Measurements from ENCODE around the gene APCDD1L.
"Not testable (repeated sequence)": the region's sequence is repeated elsewhere in the genome, so short reads cannot be mapped to it uniquely, and the experiment has no call there.

Gene APCDD1L

DNA sequence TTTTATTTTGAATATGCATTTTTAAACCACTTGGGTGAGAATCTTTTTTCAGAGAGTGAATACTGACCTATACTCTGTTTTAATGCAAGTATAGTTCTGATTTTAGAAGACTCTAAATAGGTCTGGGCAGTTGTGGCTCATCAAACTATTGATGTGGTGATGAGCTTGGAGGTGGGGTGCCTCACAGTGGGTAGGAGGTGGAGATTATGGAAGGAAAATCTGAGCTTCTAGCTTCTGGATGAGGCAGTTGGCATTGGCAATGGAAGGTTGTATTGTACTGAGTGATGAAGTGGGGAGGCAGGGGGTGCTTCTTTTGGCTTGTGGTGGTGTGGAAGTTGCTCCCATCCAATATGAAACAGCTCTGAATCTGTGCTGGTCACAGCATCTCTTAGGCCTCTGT is 73.5 kb downstream of the APCDD1L start:
- no peak for DNase-seq (ENCODE audit: low read depth in 2 of 2)

DNA sequence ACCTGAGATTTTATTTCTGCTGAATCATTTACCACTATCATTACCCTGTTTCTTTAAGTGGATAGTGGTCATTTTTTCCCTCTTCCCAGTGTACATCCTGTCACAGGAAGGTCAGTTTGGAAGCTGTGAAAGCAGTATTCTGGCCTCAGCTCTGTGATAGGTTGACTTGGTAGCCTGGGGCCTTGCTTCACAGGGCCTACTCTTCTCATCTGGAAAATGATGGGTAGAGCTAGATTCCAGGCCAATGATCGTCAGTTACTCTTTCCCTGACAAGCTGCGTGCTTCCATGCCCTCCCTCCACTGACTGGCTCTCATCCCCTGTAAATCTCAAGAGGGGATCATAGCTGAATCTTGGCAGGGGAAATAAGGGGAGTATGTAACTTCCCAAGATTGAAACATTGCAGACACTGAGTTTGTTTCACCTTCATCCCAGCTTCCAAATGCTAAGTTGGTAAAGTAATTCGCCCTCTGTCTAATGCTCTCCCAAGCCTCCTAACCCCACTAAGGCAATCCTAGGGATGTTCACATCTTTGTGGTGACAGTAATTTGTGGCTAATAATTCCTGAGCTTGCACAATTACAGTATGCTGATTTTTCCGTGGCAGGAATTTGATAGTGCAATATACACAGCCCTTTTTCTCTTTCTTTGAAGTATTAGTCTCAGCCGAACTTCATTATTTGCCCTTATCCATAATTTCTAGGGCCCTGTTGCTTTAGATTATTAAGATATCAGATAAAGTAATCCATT is 75.0 kb downstream of the APCDD1L start:
- no peak for DNase-seq (ENCODE audit: low read depth in 2 of 2)

DNA sequence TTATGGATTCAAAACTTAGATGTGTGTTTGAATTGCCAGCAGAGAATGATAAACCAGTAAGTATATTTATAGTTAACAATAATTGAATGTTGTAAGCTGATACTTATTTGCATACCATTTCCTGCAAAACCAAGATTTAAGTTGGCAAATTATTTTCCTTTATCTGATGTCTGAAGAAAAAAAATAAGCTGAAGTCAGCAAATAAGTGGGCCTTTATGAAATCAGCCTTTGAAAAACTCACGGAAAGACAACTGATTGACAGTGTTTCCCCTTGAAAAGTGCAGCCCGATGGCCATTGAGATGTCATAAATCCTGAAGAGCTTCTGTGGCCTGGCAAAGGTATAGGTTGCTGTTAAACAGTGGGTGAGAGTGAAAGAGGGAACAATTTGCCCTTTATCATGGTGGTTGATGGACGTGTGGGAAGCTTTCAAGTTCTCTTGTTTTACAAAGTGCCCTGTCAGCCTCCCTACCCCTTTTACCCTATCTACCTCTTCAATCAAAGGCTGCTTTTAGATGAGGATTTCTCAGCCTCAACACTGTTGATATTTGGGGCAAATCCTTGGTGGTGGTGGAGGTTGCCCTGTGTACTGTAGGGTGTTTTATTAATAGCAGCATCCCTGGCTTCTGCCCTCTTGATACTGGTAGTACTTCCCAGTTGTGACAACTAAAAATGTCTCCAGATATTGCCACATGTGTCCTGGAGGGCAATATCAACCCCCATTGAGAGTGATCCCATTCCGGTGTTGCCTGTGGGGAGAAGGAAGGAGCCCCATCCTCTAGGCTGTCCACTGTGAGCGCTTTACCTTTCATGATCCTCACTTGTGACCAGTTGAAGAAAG is 76.0 kb downstream of the APCDD1L start:
- DNase-seq (ENCODE audit: low read depth in 2 of 2), result no peak

DNA sequence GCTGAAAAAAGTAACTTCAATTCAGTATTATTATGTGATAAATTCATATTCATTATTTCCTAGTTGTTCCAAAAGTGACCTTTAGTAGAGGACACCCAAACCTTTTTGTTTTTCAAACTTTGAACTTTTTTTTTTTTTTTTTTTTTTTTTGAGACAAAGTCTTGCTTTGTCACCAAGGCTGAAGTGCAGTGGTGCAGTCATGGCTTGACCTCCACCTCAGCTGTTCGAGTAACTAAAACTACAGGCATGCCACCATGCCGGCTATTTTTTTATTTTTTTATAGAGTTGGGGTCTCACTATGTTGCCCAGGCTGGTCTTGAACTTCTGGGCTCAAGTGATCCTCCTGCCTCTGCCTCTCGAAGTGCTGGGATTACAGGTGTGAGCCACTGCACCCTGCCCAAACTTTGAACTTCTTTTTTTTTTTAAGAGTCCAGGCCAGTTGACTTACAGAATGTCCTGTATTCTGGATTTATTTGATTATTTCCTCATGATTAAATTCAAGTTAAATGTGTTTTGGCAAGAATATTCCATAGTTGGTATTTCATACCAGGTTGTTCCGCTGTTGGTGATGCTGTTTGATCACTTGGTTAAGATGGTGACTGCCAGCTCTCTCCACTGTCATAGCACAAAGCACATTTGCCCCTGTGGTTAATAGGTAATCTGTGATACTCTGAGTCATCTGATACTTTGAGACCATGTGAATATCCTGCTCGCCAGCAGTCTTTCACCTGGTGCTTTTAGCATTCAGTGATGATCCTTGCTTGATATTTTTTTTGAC is 78.1 kb downstream of the APCDD1L start:
- DNase-seq (ENCODE audit: low read depth in 2 of 2), result no peak

DNA sequence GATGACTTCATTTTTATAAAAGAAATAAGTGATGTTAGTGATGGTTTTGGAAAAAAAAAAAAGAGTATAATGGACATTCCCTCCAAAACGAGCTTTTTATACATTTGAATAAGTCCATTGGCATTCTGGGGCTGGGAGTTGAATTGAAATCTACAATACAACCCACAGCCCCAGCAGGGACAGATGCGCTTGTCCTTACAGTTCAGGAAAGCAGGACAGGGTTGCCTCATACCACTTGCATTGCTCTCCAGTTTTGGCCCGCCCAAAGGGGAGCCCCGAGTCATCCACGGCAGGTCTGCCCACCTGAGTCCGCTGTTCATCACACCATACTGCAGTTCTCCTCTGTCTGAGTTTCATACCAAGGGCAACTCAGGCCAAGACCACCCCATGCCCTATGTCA is 80.0 kb downstream of the APCDD1L start:
- DNase-seq (ENCODE audit: low read depth in 2 of 2), result no peak

DNA sequence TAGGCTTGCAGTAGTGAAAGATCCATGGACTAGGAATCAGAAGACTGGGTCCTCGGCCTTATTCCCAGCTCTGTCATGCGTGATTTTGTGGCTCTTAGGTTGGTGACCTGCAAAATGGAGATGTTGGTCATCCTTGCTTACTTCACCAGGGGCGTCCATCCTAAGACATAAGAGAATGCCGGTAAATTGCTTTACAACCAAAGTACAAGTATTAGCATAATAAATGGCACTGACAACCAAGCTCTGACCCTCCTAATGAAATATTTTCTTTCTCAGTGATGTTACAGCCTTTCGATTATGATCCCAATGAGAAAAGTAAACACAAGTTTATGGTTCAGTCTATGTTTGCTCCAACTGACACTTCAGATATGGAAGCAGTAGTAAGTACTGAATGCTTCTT is 80.9 kb downstream of the APCDD1L start:
- no peak for DNase-seq (ENCODE audit: low read depth in 2 of 2)

DNA sequence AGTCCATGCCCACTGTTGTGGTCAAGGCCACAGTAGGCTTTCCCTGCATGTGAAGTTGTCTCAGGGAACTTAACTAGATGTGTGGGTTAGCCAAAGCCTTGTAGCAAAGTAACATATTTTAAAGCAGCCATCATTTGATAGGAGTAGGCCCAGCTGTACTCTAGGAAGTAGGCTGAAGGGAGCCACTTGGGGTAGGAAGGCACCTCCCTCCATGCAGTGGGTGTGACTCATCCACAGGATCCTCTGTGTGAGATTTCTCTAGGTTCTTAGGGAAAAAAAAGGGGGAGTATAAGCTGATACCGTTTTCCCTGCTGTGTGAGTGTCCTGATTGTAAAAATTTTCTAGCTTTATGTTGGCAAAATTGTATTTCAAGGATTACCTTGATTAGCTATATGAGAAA is 81.4 kb downstream of the APCDD1L start:
- no peak for DNase-seq (ENCODE audit: low read depth in 2 of 2)

DNA sequence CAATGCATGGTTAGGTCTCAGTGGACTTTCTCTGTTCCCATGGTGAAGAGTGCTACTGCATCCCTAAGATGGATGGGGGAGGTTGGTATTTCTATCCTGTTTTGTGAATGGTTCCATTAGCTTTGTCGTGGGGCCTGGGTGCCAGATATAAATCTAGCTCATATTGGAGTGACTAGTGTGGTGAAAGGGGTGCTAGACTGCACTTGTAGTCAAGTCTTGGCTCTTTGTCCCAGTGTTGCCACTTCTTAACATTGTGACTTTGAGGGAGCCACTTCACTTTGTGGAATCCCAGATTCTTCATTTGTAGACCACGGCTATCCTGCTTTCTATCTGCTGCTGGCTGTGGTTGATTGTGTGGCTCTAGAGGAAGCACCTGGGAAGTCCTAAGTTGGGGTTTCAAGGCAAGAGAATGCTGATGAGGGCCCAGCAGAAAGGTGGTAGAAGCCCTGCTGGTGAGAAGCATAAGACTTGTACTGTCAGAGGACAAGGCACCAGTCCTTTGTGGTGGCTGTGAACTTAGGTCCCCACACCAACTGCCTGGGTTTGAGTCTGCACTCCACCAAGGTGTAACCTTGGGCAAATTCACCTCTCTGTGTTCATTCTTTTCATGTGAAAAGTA is 82.1 kb downstream of the APCDD1L start:
- DNase-seq (ENCODE audit: low read depth in 2 of 2), result no peak

DNA sequence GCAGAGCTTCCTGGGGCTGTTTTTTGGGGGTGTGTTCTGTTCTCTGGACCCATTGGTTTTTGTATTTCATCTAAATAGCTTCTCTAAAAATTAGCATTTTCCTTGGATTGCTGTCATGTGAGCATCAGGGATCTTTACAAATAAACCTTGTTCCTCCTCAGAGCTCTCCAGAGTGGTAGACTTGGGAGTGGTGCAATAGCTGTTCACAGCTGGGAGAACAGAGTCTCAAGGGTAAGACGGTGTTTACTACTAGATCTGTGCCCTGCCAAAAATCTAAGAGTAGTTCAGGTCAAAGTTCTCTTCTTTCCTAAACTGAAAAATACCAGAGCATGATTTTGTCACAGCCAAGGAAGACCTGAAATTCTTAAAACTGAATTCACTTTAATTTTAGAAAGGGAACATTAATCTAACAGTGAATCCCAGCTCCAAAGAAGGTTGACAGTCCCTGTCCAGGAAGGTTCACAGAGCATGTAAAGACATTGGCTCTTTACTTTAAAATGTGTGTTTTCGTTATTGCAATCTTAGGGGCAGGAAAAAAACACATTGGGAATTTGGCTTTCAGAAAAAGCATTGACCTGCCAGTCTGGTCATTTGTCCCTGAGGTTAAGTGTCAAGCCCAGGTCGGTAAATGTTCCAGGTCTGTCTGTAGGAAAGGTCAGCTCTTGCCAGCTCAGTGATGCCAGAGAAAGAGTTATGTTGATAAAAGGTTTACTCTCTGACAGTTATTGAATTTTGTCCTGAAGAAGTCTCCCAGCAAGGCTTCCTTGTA is 82.8 kb downstream of the APCDD1L start:
- DNase-seq (ENCODE audit: low read depth in 2 of 2), result no peak

DNA sequence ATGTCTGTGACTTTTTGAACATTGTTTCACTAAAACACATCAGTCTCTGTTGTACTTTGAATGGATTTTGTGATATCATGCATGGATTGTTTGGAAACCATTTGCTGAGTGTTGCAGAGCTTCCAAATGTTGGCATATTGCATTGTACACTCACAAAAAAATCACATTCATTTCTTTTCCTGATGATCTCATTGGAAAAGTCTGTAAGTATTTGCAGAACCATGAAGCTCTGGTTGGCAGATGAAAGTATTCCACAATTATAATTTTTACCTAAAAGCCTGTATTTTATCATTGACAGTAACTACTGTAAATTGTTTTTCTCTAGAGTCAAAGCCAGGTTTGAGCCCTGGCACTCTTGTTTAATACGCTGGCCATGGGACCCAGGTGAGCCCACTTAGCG is 84.1 kb downstream of the APCDD1L start:
- no peak for DNase-seq (ENCODE audit: low read depth in 2 of 2)

DNA sequence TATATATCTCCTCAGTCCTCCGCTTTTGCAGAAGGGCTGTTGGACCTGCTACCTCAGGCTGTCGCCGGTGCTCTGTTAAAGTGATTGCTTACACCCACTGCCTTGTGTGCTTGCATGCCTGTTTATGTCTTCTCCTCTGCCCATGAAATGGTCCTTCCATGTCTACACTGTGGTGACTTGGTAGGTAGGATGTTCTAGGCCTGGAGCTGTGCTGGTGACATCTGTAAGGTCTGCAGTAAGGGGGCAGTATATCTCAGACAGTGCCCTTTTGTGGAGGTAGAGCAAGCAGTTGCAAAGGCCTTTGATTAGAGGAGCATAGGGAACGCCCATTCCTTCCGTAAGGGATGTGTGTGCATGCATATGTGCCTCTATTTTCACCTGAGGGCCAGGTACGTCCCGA is 85.9 kb downstream of the APCDD1L start:
- DNase-seq (ENCODE audit: low read depth in 2 of 2), result no peak

DNA sequence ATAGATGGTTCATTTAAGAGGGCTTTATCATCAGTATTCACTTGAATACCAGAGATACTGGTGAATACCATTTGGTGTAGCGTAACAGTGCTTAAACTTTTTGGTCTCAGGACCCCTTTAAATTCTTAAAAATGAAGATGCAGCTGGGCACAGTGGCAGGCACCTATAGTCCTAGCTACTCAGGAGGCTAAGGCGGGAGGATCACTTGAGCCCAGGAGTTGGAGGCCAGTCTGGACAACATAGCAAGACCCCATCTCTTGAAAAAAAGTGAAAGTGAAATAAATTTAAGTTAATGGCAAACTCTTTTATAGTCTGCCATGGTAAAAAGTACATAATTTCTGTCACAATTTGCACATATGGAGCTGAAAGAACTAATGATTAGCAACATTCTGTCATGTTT is 86.8 kb downstream of the APCDD1L start:
- no peak for DNase-seq (ENCODE audit: low read depth in 2 of 2)

DNA sequence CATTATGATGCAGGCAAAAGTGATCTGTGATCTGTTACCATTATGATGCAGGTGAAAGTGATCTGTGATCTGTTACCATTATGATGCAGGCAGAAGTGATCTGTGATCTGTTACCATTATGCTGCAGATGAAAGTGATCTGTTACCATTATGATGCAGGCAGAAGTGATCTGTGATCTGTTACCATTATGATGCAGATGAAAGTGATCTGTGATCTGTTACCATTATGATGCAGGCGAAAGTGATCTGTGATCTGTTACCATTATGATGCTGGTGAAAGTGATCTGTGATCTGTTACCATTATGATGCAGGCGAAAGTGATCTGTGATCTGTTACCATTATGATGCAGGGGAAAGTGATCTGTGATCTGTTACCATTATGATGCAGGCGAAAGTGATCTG is 87.6 kb downstream of the APCDD1L start:
- not testable (repeated sequence) for DNase-seq (ENCODE audit: low read depth in 2 of 2)

DNA sequence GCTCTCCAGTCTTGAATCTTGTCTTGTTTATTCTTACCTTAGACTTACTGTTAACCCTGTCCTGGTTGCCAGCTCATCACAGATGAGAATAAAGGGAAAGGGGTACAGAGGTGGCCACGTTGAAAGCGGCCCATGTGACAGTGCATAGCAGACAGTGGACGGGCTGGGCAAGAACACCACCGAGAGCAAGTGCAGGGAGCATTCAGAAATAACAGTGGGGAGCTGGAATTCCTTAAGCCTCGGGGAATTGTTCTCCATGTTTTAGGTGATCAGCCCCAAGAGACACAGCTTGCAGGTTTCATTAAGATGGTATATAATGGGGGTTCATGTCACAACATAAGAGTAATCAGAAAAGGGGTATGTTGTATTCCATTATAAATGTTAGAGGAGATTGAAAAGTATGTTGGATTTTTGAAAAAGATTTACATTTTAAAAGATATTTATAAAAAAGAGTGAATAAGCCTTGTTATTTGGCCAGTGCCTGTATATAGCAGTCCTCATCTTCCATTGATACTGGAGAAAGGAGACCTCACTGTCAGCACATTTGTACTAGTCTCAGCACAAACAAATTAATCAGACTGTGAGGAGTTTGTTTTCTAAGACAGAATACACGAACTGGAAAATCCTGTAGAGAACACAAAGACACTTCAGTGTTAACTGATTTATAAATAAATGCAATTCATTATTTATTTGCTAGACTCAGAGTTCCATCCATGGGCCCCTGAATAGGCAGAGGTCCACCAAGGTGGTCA is 90.8 kb downstream of the APCDD1L start:
- DNase-seq (ENCODE audit: low read depth in 2 of 2), result no peak

DNA sequence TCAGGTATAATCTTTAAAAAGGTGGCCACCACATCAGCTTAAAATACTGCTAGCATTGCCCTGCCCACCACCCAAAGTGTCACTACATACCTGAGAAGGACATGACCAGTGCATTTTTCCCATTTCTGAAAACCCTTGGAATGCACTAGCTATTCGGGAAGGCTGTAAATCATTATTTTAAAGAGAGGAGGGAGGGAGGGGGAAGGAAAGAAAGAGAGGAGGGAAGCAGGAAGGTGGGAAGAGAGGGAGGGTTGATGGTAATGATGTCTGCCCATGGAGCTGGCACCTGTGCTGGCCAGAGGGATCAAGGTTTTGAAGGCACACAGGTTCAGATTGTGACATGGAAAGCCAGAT is 93.7 kb downstream of the APCDD1L start:
- no peak for DNase-seq (ENCODE audit: low read depth in 2 of 2)

DNA sequence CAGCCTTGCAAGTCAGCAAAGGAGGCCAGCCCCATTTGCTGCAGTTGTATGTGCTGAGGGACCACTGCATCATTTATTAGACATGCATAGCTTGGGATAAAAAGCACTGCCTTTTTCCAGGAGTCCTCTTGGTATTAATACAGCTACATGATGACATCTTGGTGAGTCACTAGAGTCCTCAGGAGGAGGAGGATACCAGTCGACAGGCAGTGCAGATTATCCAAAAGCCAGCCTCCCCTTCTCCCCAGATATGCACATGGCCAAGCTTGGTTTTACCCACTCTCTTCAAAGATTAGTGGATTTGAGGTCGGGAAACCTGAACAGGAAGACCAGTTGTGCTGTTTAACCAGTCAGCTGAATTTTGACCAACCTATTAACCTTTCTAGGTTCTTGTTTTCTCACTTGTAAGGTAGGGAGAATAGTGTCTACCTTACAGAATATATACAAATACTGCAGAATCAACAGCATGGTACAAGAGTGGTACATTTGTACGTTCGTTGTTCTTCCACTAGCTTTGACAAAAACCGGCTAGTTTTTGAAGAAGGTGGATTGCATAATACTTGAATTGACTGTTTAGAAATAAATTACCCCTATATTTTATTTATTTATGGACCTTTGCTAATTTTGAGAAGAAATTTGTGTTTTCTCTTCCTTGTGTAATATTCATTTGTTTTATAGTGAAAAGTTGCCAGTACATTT is 94.3 kb downstream of the APCDD1L start:
- DNase-seq (ENCODE audit: low read depth in 2 of 2), result no peak

DNA sequence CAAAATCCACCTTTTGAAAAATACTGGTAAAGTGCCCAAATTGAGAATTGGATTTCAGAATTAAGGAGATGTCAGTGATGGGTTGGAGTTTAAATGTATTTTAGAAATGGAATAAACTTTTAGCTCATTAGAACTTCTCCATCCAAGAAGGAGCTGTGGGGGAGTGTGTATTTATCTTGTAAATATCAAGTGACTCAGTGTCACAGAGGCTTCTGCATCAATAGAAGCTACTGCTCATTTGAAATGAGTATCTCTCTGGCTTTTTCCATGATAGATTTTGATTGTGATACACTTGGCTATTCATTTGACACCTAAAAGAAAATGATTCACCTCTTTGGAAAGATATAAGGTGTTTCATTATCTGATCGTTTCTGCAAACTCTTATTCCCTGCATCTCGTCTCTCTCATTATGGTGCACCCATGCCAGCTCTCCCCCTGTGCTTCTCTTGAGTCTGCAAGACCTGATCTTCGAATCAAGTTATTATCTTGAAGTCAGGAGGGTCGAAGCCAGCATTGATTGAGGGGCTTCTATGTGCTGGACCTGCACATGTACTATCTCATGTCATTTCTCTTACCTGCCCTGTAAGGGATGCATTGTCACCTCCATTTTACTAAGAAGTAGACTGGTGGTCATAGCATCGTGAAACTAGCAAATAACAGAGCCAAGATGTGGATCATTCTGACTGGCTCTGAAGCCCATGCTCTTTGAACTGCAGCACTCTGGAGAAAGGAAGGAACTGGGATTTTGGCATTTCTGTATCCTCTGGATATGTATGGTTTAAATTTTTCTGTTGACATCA is 96.0 kb downstream of the APCDD1L start:
- DNase-seq (ENCODE audit: low read depth in 2 of 2), result no peak

DNA sequence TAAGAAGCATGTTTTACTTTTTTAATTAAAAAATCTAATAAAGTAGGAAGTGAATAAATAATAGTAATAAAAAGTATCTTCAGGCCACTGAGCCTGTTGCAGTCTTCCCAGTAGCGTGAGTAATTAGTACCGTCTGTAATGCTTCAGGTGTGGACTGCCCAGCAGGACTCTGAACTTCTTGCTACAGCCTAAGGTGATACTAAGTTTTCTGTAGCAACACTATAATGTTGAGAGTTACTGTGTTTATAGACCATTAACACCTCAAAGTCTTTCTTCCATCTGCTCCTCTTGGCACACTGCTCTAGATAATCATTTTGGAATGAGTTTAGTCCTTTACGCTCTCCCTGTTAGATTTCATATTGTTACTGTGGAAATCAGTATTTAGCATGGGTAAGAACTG is 97.8 kb downstream of the APCDD1L start:
- no peak for DNase-seq (ENCODE audit: low read depth in 2 of 2)

DNA sequence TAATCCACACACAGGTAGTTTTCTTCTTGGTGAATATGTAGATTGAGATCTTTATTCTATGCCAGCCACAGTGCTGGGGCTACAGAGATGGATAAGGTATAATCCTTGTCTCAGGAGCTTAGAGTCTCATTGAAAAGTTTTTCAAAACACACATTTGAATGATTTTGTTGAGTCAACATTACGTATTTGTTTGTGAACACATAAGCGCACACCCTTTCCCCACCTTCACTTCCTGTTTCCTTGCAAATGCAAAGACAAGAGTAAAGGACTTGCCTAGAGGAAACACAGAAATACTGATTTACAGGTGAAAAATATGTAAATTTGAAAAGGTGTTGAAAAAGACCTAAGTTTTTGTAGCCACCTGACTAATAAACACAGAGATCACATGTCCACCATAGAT is 98.4 kb downstream of the APCDD1L start:
- no peak for DNase-seq (ENCODE audit: low read depth in 2 of 2)

Data from stimulated activated CD8-positive, alpha-beta memory T cell treated with anti-CD3 and anti-CD28 coated beads, Interleukin-15, amount 100 ng/mL, for 4 hours (primary cell).